ENCODE data around the gene GATAD2B.

GATAD2B gene

GRCh38 chr1:153799016-153799415 lies 123.8 kb downstream of the GATAD2B start:
- H3K9ac ChIP-seq (ENCODE audit: insufficient read length): no peak overlapping the region
- no peak for DNase-seq (ENCODE audit: low read depth, low spot score)
- no peaks in the 10 kb centered on the region for H3K9me3 ChIP-seq (ENCODE audit: low read depth, low read length)
- TF ChIP-seq EZH2 (IDR thresholded peaks at IDR 0.05) (no peak), POLR2AphosphoS5 (IDR thresholded peaks at IDR 0.05; ENCODE audit: borderline replicate concordance, low read depth, low read length) (no peak), FOXP2 (optimal IDR thresholded peaks at IDR 0.05; ENCODE audit: control extremely low read depth, extremely low read length, insufficient read depth) (no peak)
- H3K27ac ChIP-seq: no peak overlapping the region
- no peak overlapping the region for H3K4me3 ChIP-seq
- H3K36me3 ChIP-seq (ENCODE audit: insufficient read depth, low read length): no peaks in the 10 kb centered on the region

- Histone ChIP-seq H3K9me3 (ENCODE audit: low read depth, low read length) (no peaks in the 10 kb centered on the region), H3K36me3 (ENCODE audit: insufficient read depth, low read length) (no peaks in the 10 kb centered on the region), H3K27ac (no peak overlapping the region; the same call in 1 of the 2 replicates), H3K4me3 (no peak overlapping the region), H3K9ac (ENCODE audit: insufficient read length) (no peak overlapping the region)
- no peak for DNase-seq (ENCODE audit: low read depth, low spot score)
- TF ChIP-seq POLR2AphosphoS5 (IDR thresholded peaks at IDR 0.05; ENCODE audit: borderline replicate concordance, low read depth, low read length) (no peak), FOXP2 (optimal IDR thresholded peaks at IDR 0.05; ENCODE audit: control extremely low read depth, extremely low read length, insufficient read depth) (no peak), EZH2 (IDR thresholded peaks at IDR 0.05) (no peak)
Observed at GRCh38 chr1:153798468-153798780, 124.3 kb downstream of the GATAD2B start.

- Histone ChIP-seq H3K4me3 (no peak overlapping the region), H3K27ac (no peak overlapping the region), H3K9ac (ENCODE audit: insufficient read length) (no peak overlapping the region), H3K9me3 (ENCODE audit: low read depth, low read length) (no peaks in the 10 kb centered on the region), H3K36me3 (ENCODE audit: insufficient read depth, low read length) (no peaks in the 10 kb centered on the region)
- peak; percentile 52 for DNase-seq (ENCODE audit: low read depth, low spot score)
- no peak for TF ChIP-seq EZH2 (IDR thresholded peaks at IDR 0.05)
- TF ChIP-seq POLR2AphosphoS5 (IDR thresholded peaks at IDR 0.05; ENCODE audit: borderline replicate concordance, low read depth, low read length): no peak
- TF ChIP-seq FOXP2 (optimal IDR thresholded peaks at IDR 0.05; ENCODE audit: control extremely low read depth, extremely low read length, insufficient read depth): no peak
Observed at GRCh38 chr1:153796786-153797659, 125.7 kb downstream of the GATAD2B start.

GRCh38 chr1:153795934-153796785 lies 126.6 kb downstream of the GATAD2B start:
- TF ChIP-seq POLR2AphosphoS5 (IDR thresholded peaks at IDR 0.05; ENCODE audit: borderline replicate concordance, low read depth, low read length) (no peak), FOXP2 (optimal IDR thresholded peaks at IDR 0.05; ENCODE audit: control extremely low read depth, extremely low read length, insufficient read depth) (no peak), EZH2 (IDR thresholded peaks at IDR 0.05) (no peak)
- DNase-seq (ENCODE audit: low read depth, low spot score): no peak
- Histone ChIP-seq H3K36me3 (ENCODE audit: insufficient read depth, low read length) (no peaks in the 10 kb centered on the region), H3K9ac (ENCODE audit: insufficient read length) (no peak overlapping the region), H3K27ac (no peak overlapping the region), H3K4me3 (no peak overlapping the region), H3K9me3 (ENCODE audit: low read depth, low read length) (no peaks in the 10 kb centered on the region)

GRCh38 chr1:153795330-153795837 lies 127.4 kb downstream of the GATAD2B start:
- Histone ChIP-seq H3K9me3 (ENCODE audit: low read depth, low read length) (no peaks in the 10 kb centered on the region), H3K9ac (ENCODE audit: insufficient read length) (no peak overlapping the region), H3K27ac (no peak overlapping the region), H3K4me3 (no peak overlapping the region), H3K36me3 (ENCODE audit: insufficient read depth, low read length) (no peaks in the 10 kb centered on the region)
- DNase-seq (ENCODE audit: low read depth, low spot score): no peak
- TF ChIP-seq FOXP2 (optimal IDR thresholded peaks at IDR 0.05; ENCODE audit: control extremely low read depth, extremely low read length, insufficient read depth): no peak
- TF ChIP-seq EZH2 (IDR thresholded peaks at IDR 0.05): no peak
- TF ChIP-seq POLR2AphosphoS5 (IDR thresholded peaks at IDR 0.05; ENCODE audit: borderline replicate concordance, low read depth, low read length): no peak

- Histone ChIP-seq H3K27ac (no peak overlapping the region), H3K4me3 (no peak overlapping the region), H3K9me3 (ENCODE audit: low read depth, low read length) (no peaks in the 10 kb centered on the region), H3K9ac (ENCODE audit: insufficient read length) (no peak overlapping the region), H3K36me3 (ENCODE audit: insufficient read depth, low read length) (no peaks in the 10 kb centered on the region)
- no peak for DNase-seq (ENCODE audit: low read depth, low spot score)
- no peak for TF ChIP-seq POLR2AphosphoS5 (IDR thresholded peaks at IDR 0.05; ENCODE audit: borderline replicate concordance, low read depth, low read length)
- TF ChIP-seq FOXP2 (optimal IDR thresholded peaks at IDR 0.05; ENCODE audit: control extremely low read depth, extremely low read length, insufficient read depth): no peak
- TF ChIP-seq EZH2 (IDR thresholded peaks at IDR 0.05): no peak
Observed at GRCh38 chr1:153794624-153795329, 128.0 kb downstream of the GATAD2B start.

GRCh38 chr1:153793973-153794615 lies 128.7 kb downstream of the GATAD2B start:
- no peak overlapping the region for H3K4me3 ChIP-seq
- no peak overlapping the region for H3K9ac ChIP-seq (ENCODE audit: insufficient read length)
- TF ChIP-seq EZH2 (IDR thresholded peaks at IDR 0.05) (no peak), FOXP2 (optimal IDR thresholded peaks at IDR 0.05; ENCODE audit: control extremely low read depth, extremely low read length, insufficient read depth) (no peak), POLR2AphosphoS5 (IDR thresholded peaks at IDR 0.05; ENCODE audit: borderline replicate concordance, low read depth, low read length) (no peak)
- no peak for DNase-seq (ENCODE audit: low read depth, low spot score)
- no peak overlapping the region for H3K27ac ChIP-seq
- H3K36me3 ChIP-seq (ENCODE audit: insufficient read depth, low read length): no peaks in the 10 kb centered on the region
- no peaks in the 10 kb centered on the region for H3K9me3 ChIP-seq (ENCODE audit: low read depth, low read length)
